Measurements from ENCODE around the gene ABCA3. TPM values are rescaled to one million over a fixed set of nuclear protein-coding genes. Genes with fewer than 3 reads are reported as not detected.

Gene ABCA3
- total RNA-seq, 1 experiment from 2014 or later, result 3.5 TPM

- no peak for TF ChIP-seq CTCF (IDR thresholded peaks at IDR 0.05; ENCODE audit: unreplicated experiment)
- POLR2A ChIA-PET, result interaction anchor here (1.0 to 1.6 kb wide), 2 partner anchors 13 to 14 kb away, joined by 4 to 15 read pairs; partner anchors contain the start of gene ECI1
- no peak for DNase-seq (ENCODE audit: unreplicated experiment)
- Mint-ChIP-seq H3K9me3 (ENCODE audit: unreplicated experiment) (no peaks in the 10 kb centered on the region), H3K4me1 (ENCODE audit: insufficient read depth, unreplicated experiment) (peaks cover 5% of the 10 kb centered on the region), H3K27ac (ENCODE audit: low read depth, unreplicated experiment) (no peak overlapping the region), H3K36me3 (ENCODE audit: insufficient read depth, unreplicated experiment) (peaks cover 71% of the 10 kb centered on the region), H3K27me3 (ENCODE audit: insufficient read depth, unreplicated experiment) (no peaks in the 10 kb centered on the region), H3K4me3 (ENCODE audit: unreplicated experiment) (no peak overlapping the region)
- CTCF ChIA-PET, result interaction anchor here (0.5 kb wide), 1 partner anchor 17 kb away, joined by 3 read pairs; no protein-coding TSS in a partner anchor
- intact Hi-C loops (cut with micrococcal nuclease), result no loop called here
- BruUV-seq (replicated peaks), result no TSS peak
Observed at GRCh38 chr16:2237493-2238149, 102.9 kb downstream of the ABCA3 start.

GRCh38 chr16:2237102-2237482, 103.4 kb downstream of the ABCA3 start:
- Mint-ChIP-seq H3K4me3 (ENCODE audit: unreplicated experiment) (no peak overlapping the region), H3K36me3 (ENCODE audit: insufficient read depth, unreplicated experiment) (peaks cover 68% of the 10 kb centered on the region), H3K4me1 (ENCODE audit: insufficient read depth, unreplicated experiment) (no peaks in the 10 kb centered on the region)

GRCh38 chr16:2236337-2237101, 104.0 kb downstream of the ABCA3 start, which contains the start of gene DNASE1L2:
Gene DNASE1L2, plus strand, starts transcription at chr16:2236444. Its CDS starts 373 bp downstream, at chr16:2236817.
- Mint-ChIP-seq H3K4me3 (ENCODE audit: unreplicated experiment) (no peak within 1 kb of the TSS), H3K9me3 (ENCODE audit: unreplicated experiment) (no peaks in the 10 kb centered on the region), H3K27ac (ENCODE audit: low read depth, unreplicated experiment) (no peak within 1 kb of the TSS), H3K36me3 (ENCODE audit: insufficient read depth, unreplicated experiment) (peaks cover 68% of the 10 kb centered on the region), H3K27me3 (ENCODE audit: insufficient read depth, unreplicated experiment) (no peaks in the 10 kb centered on the region), H3K4me1 (ENCODE audit: insufficient read depth, unreplicated experiment) (no peaks in the 10 kb centered on the region)
- BruUV-seq (replicated peaks), result no TSS peak
- intact Hi-C loops (cut with micrococcal nuclease), result no loop called here
- ChIA-PET CTCF (no interaction called here), POLR2A (interaction anchor here (0.5 to 1.4 kb wide), 4 partner anchors 12 to 234 kb away, joined by 3 to 4 read pairs (median 4); partner anchors contain the start of gene ECI1)
- no peak for TF ChIP-seq CTCF (IDR thresholded peaks at IDR 0.05; ENCODE audit: unreplicated experiment)
- DNase-seq (ENCODE audit: unreplicated experiment), result no peak

More at GRCh38 chr16:2237102-2237482, 103.4 kb downstream of the ABCA3 start:
- BruUV-seq (replicated peaks), result no TSS peak
- Mint-ChIP-seq H3K9me3 (ENCODE audit: unreplicated experiment) (no peaks in the 10 kb centered on the region), H3K27me3 (ENCODE audit: insufficient read depth, unreplicated experiment) (no peaks in the 10 kb centered on the region), H3K27ac (ENCODE audit: low read depth, unreplicated experiment) (no peak overlapping the region)
- CTCF ChIA-PET, result interaction anchor here (0.5 kb wide), 1 partner anchor 17 kb away, joined by 3 read pairs; no protein-coding TSS in a partner anchor
- intact Hi-C loops (cut with micrococcal nuclease), result no loop called here
- no peak for DNase-seq (ENCODE audit: unreplicated experiment)
- POLR2A ChIA-PET, result interaction anchor here (0.5 to 1.0 kb wide), 3 partner anchors 12 to 233 kb away, joined by 3 to 4 read pairs (median 4); partner anchors contain the start of gene ECI1
- TF ChIP-seq CTCF (IDR thresholded peaks at IDR 0.05; ENCODE audit: unreplicated experiment), result no peak

Measured in MCF 10A (cell line).